Measurements from ENCODE around the gene LAG3. TPM values are rescaled to one million over a fixed set of nuclear protein-coding genes. Genes with fewer than 3 reads are reported as not detected.

The LAG3 gene
- total RNA-seq, 4 donors from 2014 or later = 0.41 to 14.6 (median 4.0) TPM

- H3K27ac ChIP-seq = no peak overlapping the region
- no peaks in the 10 kb centered on the region for H3K9me3 ChIP-seq
- H3K27me3 ChIP-seq = peaks cover 0 to 3% of the 10 kb centered on the region in 2 donors
- H3K4me1 ChIP-seq = no peaks in the 10 kb centered on the region
- intact Hi-C loops (cut with DNase I; ENCODE audit: low total_unique reads) = no loop called here
- H3K36me3 ChIP-seq = no peaks in the 10 kb centered on the region
- no peak overlapping the region for H3K4me3 ChIP-seq
- DNase-seq = no peak
- TF ChIP-seq, protein P1, sequence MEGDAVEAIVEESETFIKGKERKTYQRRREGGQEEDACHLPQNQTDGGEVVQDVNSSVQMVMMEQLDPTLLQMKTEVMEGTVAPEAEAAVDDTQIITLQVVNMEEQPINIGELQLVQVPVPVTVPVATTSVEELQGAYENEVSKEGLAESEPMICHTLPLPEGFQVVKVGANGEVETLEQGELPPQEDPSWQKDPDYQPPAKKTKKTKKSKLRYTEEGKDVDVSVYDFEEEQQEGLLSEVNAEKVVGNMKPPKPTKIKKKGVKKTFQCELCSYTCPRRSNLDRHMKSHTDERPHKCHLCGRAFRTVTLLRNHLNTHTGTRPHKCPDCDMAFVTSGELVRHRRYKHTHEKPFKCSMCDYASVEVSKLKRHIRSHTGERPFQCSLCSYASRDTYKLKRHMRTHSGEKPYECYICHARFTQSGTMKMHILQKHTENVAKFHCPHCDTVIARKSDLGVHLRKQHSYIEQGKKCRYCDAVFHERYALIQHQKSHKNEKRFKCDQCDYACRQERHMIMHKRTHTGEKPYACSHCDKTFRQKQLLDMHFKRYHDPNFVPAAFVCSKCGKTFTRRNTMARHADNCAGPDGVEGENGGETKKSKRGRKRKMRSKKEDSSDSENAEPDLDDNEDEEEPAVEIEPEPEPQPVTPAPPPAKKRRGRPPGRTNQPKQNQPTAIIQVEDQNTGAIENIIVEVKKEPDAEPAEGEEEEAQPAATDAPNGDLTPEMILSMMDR (IDR thresholded peaks at IDR 0.05) = no peak
- no peak for TF ChIP-seq POLR2A (IDR thresholded peaks at IDR 0.05)
These were observed 44.8 kb downstream of the LAG3 start for GRCh38 chr12:6817098-6817497.

DNA sequence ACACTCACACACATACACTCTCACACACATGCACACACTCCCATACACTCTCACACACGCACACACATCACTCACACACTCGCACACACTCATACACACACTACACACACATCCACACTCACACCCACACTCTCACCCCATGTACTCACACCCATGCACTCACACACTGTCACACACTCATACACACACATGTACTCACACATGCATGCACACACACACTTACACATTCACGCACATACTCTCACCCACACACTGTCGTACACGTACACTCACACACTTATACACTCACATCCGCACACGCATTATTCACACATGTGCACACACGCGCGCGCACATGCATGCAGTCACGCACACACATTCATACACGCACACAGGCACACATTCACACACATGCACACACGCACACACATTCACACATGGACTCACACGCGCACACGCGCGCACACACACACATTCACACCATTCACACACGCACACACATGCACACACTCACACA, 45.4 kb downstream of the LAG3 start:
- Histone ChIP-seq H3K27me3 (peaks cover 0 to 4% of the 10 kb centered on the region in 2 donors), H3K4me1 (no peaks in the 10 kb centered on the region), H3K27ac (no peak overlapping the region), H3K36me3 (no peaks in the 10 kb centered on the region), H3K4me3 (no peak overlapping the region), H3K9me3 (no peaks in the 10 kb centered on the region)
- intact Hi-C loops (cut with DNase I; ENCODE audit: low total_unique reads) = no loop called here
- DNase-seq = no peak
- no peak for TF ChIP-seq POLR2A (IDR thresholded peaks at IDR 0.05)
- TF ChIP-seq, protein P1 (IDR thresholded peaks at IDR 0.05) = no peak

DNA sequence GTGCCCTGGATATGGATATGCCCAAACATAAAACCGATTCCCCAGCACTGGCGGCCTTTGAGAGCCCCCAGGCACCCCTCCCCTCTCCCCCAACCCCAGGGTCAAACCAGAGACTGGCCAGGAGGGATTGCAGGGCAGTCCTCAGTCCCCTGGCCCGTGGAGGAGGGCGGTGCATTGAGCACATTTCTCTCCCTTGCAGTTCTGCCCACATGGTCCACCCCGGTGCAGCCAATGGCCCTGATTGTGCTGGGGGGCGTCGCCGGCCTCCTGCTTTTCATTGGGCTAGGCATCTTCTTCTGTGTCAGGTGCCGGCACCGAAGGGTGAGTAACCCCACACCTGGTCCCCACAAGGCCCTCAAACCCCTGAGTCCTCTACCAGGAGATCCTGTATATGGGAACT, 45.9 kb downstream of the LAG3 start:
- Histone ChIP-seq H3K27ac (no peak overlapping the region), H3K36me3 (no peaks in the 10 kb centered on the region), H3K4me3 (no peak overlapping the region), H3K27me3 (peaks cover 0 to 4% of the 10 kb centered on the region in 2 donors), H3K9me3 (no peaks in the 10 kb centered on the region), H3K4me1 (no peaks in the 10 kb centered on the region)
- no peak for TF ChIP-seq POLR2A (IDR thresholded peaks at IDR 0.05)
- no peak for DNase-seq
- intact Hi-C loops (cut with DNase I; ENCODE audit: low total_unique reads) = no loop called here

GRCh38 chr12:6818645-6819044, 46.3 kb downstream of the LAG3 start:
- H3K27ac ChIP-seq = no peak overlapping the region
- intact Hi-C loops (cut with DNase I; ENCODE audit: low total_unique reads) = no loop called here

GRCh38 chr12:6819106-6820030, 47.0 kb downstream of the LAG3 start:
- no peaks in the 10 kb centered on the region for H3K9me3 ChIP-seq
- DNase-seq = no peak
- H3K36me3 ChIP-seq = no peaks in the 10 kb centered on the region
- H3K4me3 ChIP-seq = no peak overlapping the region
- intact Hi-C loops (cut with DNase I; ENCODE audit: low total_unique reads) = loop anchor here (10.0 kb wide), 1 partner anchor 65 kb away; the partner anchor contains the start of gene MLF2
- no peak for TF ChIP-seq POLR2A (IDR thresholded peaks at IDR 0.05)
- TF ChIP-seq, protein P1 (IDR thresholded peaks at IDR 0.05) = no peak
- H3K4me1 ChIP-seq = no peaks in the 10 kb centered on the region
- peaks cover 0 to 4% of the 10 kb centered on the region in 2 donors for H3K27me3 ChIP-seq
- H3K27ac ChIP-seq = no peak overlapping the region

More at GRCh38 chr12:6818645-6819044, 46.3 kb downstream of the LAG3 start:
- Histone ChIP-seq H3K4me3 (no peak overlapping the region), H3K9me3 (no peaks in the 10 kb centered on the region), H3K27me3 (peaks cover 0 to 4% of the 10 kb centered on the region in 2 donors), H3K4me1 (no peaks in the 10 kb centered on the region), H3K36me3 (no peaks in the 10 kb centered on the region)
- DNase-seq = no peak
- TF ChIP-seq POLR2A (IDR thresholded peaks at IDR 0.05) = no peak
- TF ChIP-seq, protein P1 (IDR thresholded peaks at IDR 0.05) = no peak
